22Rv1 (cell line): ENCODE results near the gene IZUMO4.

ENCODE experiments used
- ZFX ChIP-seq: fragments of 450-650 bp; IDR thresholded peaks from 2 replicates; pipeline ENCODE4 v1.6.1; 2017; ENCODE audit warnings: antibody characterized with exemption, borderline replicate concordance
- TF ChIP-seq, protein P1 (sequence below): fragments of 450-650 bp; IDR thresholded peaks from 2 replicates; pipeline ENCODE4 v1.5.1; 2017; ENCODE audit warnings: mild to moderate bottlenecking

DNA sequence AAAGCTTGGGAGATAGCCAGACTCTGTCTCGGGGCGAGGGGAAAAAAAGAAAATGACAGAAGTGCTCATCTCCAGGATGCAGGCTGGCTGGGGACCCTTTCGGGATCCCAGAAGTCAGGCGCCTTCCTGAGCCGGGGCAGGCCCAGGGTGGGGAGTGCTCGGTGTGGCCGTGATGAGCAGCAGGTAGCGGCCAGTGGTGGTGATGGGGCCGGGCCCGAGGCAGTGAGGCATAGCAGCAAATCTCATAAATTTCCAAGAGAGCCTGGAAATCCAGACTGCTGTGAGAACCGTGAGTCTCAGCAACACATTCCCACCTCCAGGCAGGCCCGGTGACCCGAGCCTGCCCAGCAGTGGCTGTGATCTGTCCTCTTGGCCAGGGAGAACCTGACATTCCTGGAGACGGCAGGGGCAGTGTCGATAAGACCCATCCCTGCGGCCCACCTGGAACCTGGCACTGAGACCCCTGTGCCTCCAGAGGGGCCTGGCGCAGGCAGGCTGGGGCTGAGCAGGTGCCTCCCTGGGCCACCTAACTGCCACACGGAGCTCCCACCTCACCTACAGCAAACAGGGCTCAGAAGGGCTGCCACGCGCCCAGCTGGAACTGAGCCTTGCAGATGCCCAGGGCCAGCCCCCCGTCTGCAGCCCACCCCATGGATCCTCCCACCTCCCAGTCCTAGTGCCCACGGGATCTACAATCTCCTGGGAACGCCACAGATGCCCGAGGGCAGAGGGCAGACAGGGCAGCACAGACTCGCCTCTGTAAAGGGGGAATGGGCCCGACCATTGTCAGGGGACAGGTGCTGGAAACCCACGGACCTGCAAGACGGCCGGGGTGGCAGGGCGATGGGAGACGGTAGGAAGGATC is 23.4 kb downstream of the IZUMO4 start:
- TF ChIP-seq, protein P1, sequence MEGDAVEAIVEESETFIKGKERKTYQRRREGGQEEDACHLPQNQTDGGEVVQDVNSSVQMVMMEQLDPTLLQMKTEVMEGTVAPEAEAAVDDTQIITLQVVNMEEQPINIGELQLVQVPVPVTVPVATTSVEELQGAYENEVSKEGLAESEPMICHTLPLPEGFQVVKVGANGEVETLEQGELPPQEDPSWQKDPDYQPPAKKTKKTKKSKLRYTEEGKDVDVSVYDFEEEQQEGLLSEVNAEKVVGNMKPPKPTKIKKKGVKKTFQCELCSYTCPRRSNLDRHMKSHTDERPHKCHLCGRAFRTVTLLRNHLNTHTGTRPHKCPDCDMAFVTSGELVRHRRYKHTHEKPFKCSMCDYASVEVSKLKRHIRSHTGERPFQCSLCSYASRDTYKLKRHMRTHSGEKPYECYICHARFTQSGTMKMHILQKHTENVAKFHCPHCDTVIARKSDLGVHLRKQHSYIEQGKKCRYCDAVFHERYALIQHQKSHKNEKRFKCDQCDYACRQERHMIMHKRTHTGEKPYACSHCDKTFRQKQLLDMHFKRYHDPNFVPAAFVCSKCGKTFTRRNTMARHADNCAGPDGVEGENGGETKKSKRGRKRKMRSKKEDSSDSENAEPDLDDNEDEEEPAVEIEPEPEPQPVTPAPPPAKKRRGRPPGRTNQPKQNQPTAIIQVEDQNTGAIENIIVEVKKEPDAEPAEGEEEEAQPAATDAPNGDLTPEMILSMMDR: no peak
- no peak for TF ChIP-seq ZFX
